Stimulated activated memory B cell treated with anti-CD40 and anti-IgM and Interleukin-4, amounts not matched to agents 10 μg/mL and 1 μg/mL and 100 μg/mL, for 72 hours (primary cell): ENCODE data around the gene SPRED3.

Experiments used
- ATAC-seq: fragments of 150-1000 bp; cut with Tn5 transposase; 2 replicates; pipeline ENCODE4 v1.10.0; 2021
- H3K27ac Mint-ChIP-seq: one replicate; pipeline ENCODE4 v1.8.0; 2022; ENCODE audit warnings: mild to moderate bottlenecking, mixed read lengths
- H3K27me3 Mint-ChIP-seq: one replicate; pipeline ENCODE4 v1.8.0; 2022; ENCODE audit warnings: mixed read lengths
- H3K36me3 Mint-ChIP-seq: one replicate; pipeline ENCODE4 v1.8.0; 2022; ENCODE audit warnings: mixed read lengths
- H3K4me1 Mint-ChIP-seq: one replicate; pipeline ENCODE4 v1.8.0; 2022; ENCODE audit warnings: mixed read lengths
- H3K4me3 Mint-ChIP-seq: one replicate; pipeline ENCODE4 v1.8.0; 2022; ENCODE audit warnings: mild to moderate bottlenecking, moderate library complexity, mixed read lengths
- H3K9me3 Mint-ChIP-seq: one replicate; pipeline ENCODE4 v1.8.0; 2022; ENCODE audit warnings: mixed read lengths

The SPRED3 gene

GRCh38 chr19:38434549-38435051, 46.1 kb downstream of the SPRED3 start:
- no peak overlapping the region for H3K4me3 Mint-ChIP-seq
- no peak for ATAC-seq
- no peaks in the 10 kb centered on the region for H3K36me3 Mint-ChIP-seq
- peaks cover 47% of the 10 kb centered on the region for H3K27me3 Mint-ChIP-seq
- H3K27ac Mint-ChIP-seq, result no peak overlapping the region
- H3K4me1 Mint-ChIP-seq, result peaks cover 22% of the 10 kb centered on the region
- H3K9me3 Mint-ChIP-seq, result no peaks in the 10 kb centered on the region

- Mint-ChIP-seq H3K4me1 (peaks cover 28% of the 10 kb centered on the region), H3K27me3 (peaks cover 62% of the 10 kb centered on the region)
These were observed 48.8 kb downstream of the SPRED3 start for GRCh38 chr19:38437295-38437694.

GRCh38 chr19:38437917-38438316, 49.4 kb downstream of the SPRED3 start:
- Mint-ChIP-seq H3K4me3 (no peak overlapping the region), H3K4me1 (peaks cover 28% of the 10 kb centered on the region), H3K36me3 (no peaks in the 10 kb centered on the region), H3K27ac (no peak overlapping the region), H3K9me3 (no peaks in the 10 kb centered on the region), H3K27me3 (peaks cover 68% of the 10 kb centered on the region)
- no peak for ATAC-seq

More at GRCh38 chr19:38437295-38437694, 48.8 kb downstream of the SPRED3 start:
- Mint-ChIP-seq H3K4me3 (no peak overlapping the region), H3K36me3 (no peaks in the 10 kb centered on the region), H3K9me3 (no peaks in the 10 kb centered on the region), H3K27ac (no peak overlapping the region)
- ATAC-seq, result no peak

- no peak overlapping the region for H3K27ac Mint-ChIP-seq
- H3K27me3 Mint-ChIP-seq, result peaks cover 73% of the 10 kb centered on the region
- no peak overlapping the region for H3K4me3 Mint-ChIP-seq
- peaks cover 12% of the 10 kb centered on the region for H3K4me1 Mint-ChIP-seq
- H3K36me3 Mint-ChIP-seq, result no peaks in the 10 kb centered on the region
- no peak for ATAC-seq
- H3K9me3 Mint-ChIP-seq, result no peaks in the 10 kb centered on the region
These were observed 52.1 kb downstream of the SPRED3 start for GRCh38 chr19:38440592-38440991.

- H3K36me3 Mint-ChIP-seq, result no peaks in the 10 kb centered on the region
- H3K27ac Mint-ChIP-seq, result no peak overlapping the region
- H3K4me1 Mint-ChIP-seq, result peaks cover 9% of the 10 kb centered on the region
- H3K27me3 Mint-ChIP-seq, result peaks cover 79% of the 10 kb centered on the region
- no peak overlapping the region for H3K4me3 Mint-ChIP-seq
- H3K9me3 Mint-ChIP-seq, result no peaks in the 10 kb centered on the region
- ATAC-seq, result peak; percentile 34
These were observed 53.3 kb downstream of the SPRED3 start for GRCh38 chr19:38441657-38442348.

GRCh38 chr19:38442736-38443135, 54.2 kb downstream of the SPRED3 start:
- Mint-ChIP-seq H3K4me3 (no peak overlapping the region), H3K36me3 (no peaks in the 10 kb centered on the region), H3K4me1 (peaks cover 7% of the 10 kb centered on the region), H3K9me3 (no peaks in the 10 kb centered on the region), H3K27me3 (peaks cover 69% of the 10 kb centered on the region), H3K27ac (no peak overlapping the region)
- no peak for ATAC-seq

GRCh38 chr19:38443458-38443999, 55.0 kb downstream of the SPRED3 start:
- Mint-ChIP-seq H3K4me3 (no peak overlapping the region), H3K9me3 (no peaks in the 10 kb centered on the region), H3K4me1 (peaks cover 7% of the 10 kb centered on the region), H3K36me3 (no peaks in the 10 kb centered on the region), H3K27me3 (peaks cover 67% of the 10 kb centered on the region), H3K27ac (no peak overlapping the region)
- no peak for ATAC-seq

- H3K9me3 Mint-ChIP-seq, result peaks cover 3% of the 10 kb centered on the region
- peaks cover 67% of the 10 kb centered on the region for H3K27me3 Mint-ChIP-seq
- ATAC-seq, result no peak
- peaks cover 7% of the 10 kb centered on the region for H3K4me1 Mint-ChIP-seq
- H3K4me3 Mint-ChIP-seq, result no peak overlapping the region
- no peak overlapping the region for H3K27ac Mint-ChIP-seq
- no peaks in the 10 kb centered on the region for H3K36me3 Mint-ChIP-seq
These were observed 55.5 kb downstream of the SPRED3 start for GRCh38 chr19:38444026-38444425.

- Mint-ChIP-seq H3K4me3 (no peak overlapping the region), H3K27ac (no peak overlapping the region), H3K27me3 (peaks cover 63% of the 10 kb centered on the region), H3K9me3 (peaks cover 8% of the 10 kb centered on the region), H3K36me3 (no peaks in the 10 kb centered on the region), H3K4me1 (peaks cover 7% of the 10 kb centered on the region)
- ATAC-seq, result no peak
These were observed 56.9 kb downstream of the SPRED3 start for GRCh38 chr19:38445362-38445761.

- peaks cover 35% of the 10 kb centered on the region for H3K27me3 Mint-ChIP-seq
- no peaks in the 10 kb centered on the region for H3K36me3 Mint-ChIP-seq
- no peaks in the 10 kb centered on the region for H3K4me1 Mint-ChIP-seq
- no peak overlapping the region for H3K27ac Mint-ChIP-seq
- H3K4me3 Mint-ChIP-seq, result no peak overlapping the region
- peaks cover 8% of the 10 kb centered on the region for H3K9me3 Mint-ChIP-seq
- no peak for ATAC-seq
These were observed 59.7 kb downstream of the SPRED3 start for GRCh38 chr19:38448225-38448624.
